SHP77 (cell line): ENCODE results near the gene PCDHGC3.
"Not testable (repeated sequence)": the region's sequence is repeated elsewhere in the genome, so short reads cannot be mapped to it uniquely, and the experiment has no call there.

Experiments used
- DNase-seq, 2 experiments: peaks; one replicate each; lab custom pipeline; 2025; lab: John Stamatoyannopoulos, UW

Gene PCDHGC3

DNA sequence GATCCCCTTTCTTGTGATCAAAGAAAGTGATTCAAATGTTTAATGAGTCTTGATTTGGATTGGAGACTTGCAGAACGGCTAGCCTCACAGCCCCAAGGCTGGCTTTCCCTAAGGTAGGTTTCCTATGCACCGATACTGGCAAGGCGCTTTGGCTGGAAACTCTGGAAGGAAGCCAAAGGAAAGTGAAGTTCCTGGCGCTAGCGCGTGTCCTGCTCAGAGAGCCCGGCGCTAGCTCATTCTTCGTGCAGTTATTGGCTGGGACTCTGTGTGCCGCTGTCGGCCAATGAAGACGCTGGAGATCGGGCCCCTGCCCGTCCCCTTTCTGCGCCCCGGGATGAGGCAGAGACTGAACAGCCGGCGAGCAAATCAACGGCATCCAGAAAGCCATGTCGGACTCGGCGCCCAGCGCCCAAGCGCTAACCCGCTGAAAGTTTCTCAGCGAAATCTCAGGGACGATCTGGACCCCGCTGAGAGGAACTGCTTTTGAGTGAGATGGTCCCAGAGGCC, at the start of gene PCDHGC3:
Gene PCDHGC3, plus strand, starts transcription at position 342 of the 507 bp plus-strand sequence. Its CDS starts 151 bp downstream, at position 493.
- peak; percentile 76 to 81 for DNase-seq

GRCh38 chr5:141427783-141428426, 47.9 kb upstream of the PCDHGC3 start:
- DNase-seq: no peak

- no peak for DNase-seq
Measured at GRCh38 chr5:141430332-141431113, 45.2 kb upstream of the PCDHGC3 start, which contains the start of gene PCDHGA12. Gene PCDHGA12 (plus strand): TSS chr5:141430507. CDS start chr5:141430760, 253 bp downstream.

- DNase-seq: no peak
Measured at GRCh38 chr5:141431286-141431685, 44.5 kb upstream of the PCDHGC3 start.

- not testable (repeated sequence) for DNase-seq
Measured at GRCh38 chr5:141432308-141432707, 43.5 kb upstream of the PCDHGC3 start.

DNA sequence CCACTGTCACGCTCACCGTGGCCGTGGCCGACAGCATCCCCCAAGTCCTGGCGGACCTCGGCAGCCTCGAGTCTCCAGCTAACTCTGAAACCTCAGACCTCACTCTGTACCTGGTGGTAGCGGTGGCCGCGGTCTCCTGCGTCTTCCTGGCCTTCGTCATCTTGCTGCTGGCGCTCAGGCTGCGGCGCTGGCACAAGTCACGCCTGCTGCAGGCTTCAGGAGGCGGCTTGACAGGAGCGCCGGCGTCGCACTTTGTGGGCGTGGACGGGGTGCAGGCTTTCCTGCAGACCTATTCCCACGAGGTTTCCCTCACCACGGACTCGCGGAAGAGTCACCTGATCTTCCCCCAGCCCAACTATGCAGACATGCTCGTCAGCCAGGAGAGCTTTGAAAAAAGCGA, 43.0 kb upstream of the PCDHGC3 start:
- not testable (repeated sequence) for DNase-seq

GRCh38 chr5:141434006-141434405, 41.8 kb upstream of the PCDHGC3 start:
- DNase-seq: no peak

GRCh38 chr5:141437221-141437620, 38.5 kb upstream of the PCDHGC3 start:
- no peak for DNase-seq

DNA sequence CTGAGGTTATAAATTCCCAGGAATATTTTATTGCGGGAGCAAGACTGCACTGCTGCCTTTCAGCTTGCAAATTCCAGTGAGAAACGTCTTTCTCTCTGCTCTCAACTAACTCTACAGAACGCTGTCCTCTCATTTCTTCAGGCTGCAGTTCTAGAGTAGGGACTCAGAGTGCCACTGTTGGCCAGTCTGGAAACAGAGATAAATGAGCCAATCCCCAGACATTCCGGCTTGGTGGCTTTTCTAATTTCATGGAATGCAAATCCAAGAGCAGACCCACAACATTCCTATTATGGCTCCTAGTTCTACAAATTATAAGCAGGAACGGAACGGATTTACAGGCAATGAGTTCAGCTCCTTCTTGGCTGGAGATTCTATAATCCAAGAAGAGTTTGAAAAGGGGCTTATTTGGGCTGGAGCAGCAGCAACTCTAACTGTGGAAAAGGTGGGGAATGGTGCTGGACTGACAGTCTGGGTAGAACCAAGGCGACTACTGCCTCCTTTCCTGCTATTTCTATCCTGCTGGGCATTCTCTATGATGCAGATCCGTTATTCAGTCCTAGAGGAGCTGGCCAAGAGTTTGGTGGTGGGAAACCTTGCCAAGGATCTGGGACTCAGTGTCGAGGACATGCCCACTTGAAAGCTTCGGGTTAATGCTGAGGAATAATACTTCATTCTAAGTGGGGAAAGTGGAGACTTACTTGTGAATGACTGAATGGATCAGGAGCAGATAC, 36.2 kb upstream of the PCDHGC3 start:
- DNase-seq: no peak

- no peak for DNase-seq
Measured at GRCh38 chr5:141440341-141440740, 35.4 kb upstream of the PCDHGC3 start.

GRCh38 chr5:141441571-141442170, 34.1 kb upstream of the PCDHGC3 start:
- no peak for DNase-seq

- no peak for DNase-seq
Measured at GRCh38 chr5:141465351-141465750, 10.4 kb upstream of the PCDHGC3 start.

GRCh38 chr5:141476132-141476911, 556 bp downstream of the PCDHGC3 start:
- no peak for DNase-seq

DNA sequence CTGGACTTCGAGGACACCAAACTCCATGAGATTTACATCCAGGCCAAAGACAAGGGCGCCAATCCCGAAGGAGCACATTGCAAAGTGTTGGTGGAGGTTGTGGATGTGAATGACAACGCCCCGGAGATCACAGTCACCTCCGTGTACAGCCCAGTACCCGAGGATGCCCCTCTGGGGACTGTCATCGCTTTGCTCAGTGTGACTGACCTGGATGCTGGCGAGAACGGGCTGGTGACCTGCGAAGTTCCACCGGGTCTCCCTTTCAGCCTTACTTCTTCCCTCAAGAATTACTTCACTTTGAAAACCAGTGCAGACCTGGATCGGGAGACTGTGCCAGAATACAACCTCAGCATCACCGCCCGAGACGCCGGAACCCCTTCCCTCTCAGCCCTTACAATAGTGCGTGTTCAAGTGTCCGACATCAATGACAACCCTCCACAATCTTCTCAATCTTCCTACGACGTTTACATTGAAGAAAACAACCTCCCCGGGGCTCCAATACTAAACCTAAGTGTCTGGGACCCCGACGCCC, 1.3 kb downstream of the PCDHGC3 start:
- no peak for DNase-seq

- no peak for DNase-seq
Measured at GRCh38 chr5:141477815-141478214, 2.0 kb downstream of the PCDHGC3 start.

GRCh38 chr5:141478321-141478945, 2.7 kb downstream of the PCDHGC3 start:
- no peak for DNase-seq

DNA sequence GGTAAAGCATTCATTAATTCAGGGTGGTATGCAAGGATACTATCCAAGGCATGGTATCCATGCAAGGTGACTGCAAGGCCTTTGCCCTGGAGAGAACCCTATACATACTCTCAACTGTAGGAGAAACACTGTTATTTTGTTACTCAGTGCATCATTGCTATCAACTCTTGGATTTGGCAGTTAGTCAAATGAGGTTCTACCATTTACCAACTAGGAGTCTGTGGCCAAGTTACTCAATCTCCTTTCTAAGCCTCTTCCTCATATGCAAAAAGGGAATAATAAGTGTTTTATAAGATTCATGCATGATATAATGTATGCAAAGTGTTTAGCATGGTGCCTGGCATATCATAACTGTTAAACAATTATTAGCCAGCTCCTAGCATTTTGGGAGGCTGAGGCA, 4.0 kb downstream of the PCDHGC3 start:
- no peak for DNase-seq

GRCh38 chr5:141483902-141484301, 8.1 kb downstream of the PCDHGC3 start:
- no peak for DNase-seq

DNA sequence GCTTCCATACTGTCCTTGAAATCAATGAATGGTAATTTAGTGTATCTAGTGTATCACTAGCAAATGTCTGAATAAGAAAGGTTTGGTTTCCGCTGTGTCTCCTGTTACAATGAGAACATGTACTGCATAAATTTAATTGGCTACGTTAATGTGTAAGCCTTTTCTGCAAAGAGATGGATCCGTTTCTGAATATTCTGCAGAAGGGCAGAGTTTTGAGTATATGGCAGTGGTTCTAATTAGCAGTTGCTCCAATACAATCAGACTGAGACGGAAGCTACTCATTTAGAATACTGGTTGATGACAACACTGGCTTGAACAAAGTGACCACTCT, 8.5 kb downstream of the PCDHGC3 start:
- DNase-seq: no peak

DNA sequence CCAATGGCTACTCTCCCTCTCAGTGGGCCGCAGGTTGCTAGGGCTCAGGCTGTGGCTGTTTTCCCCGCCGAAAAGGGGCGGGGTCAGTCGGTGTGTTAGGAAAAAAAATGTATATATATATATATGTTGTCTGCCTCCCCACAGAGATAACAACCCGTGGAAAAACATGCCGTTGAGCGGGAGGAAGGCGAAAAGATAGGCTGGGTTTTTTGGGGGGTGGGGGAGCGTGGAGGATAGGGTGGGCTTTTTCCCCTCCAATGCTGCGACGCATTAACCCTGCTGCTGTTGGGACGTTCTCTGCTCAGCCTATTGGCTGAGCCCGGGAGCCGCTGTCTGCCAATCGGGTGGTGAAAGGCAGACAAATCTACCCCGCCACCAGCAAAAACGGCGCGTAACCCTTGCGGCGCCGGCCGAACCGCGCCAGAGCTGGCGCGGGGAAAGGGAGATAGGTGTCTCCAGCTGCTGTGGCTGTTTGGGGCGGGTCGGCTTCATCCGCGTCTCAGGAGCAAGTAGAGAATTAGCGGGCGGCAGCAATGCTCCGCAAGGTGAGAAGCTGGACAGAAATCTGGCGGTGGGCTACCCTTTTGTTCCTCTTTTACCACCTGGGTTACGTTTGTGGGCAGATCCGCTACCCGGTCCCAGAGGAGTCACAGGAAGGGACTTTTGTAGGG, 9.0 kb downstream of the PCDHGC3 start, which contains the start of gene PCDHGC4:
Gene PCDHGC4, plus strand, starts transcription at position 390 of the 671 bp plus-strand sequence. Its CDS starts 144 bp downstream, at position 534.
- peak in 1 of 2 experiments; percentile 23 for DNase-seq
